Natural killer cell (primary cell): Measurements from ENCODE around the gene LY6G6F. TPM values are rescaled to one million over a fixed set of nuclear protein-coding genes. Genes with fewer than 3 reads are reported as not detected.

Experiments
- ATAC-seq, 3 donors: fragments of 150-1000 bp in 2 of 3; fragments of 200-7000 bp in 1 of 3; cut with Tn5 transposase; 1 replicate in 1 of 3; 2 replicates in 2 of 3; pipeline ENCODE4 v1.10.0; 2021; ENCODE audit warnings: mild to moderate bottlenecking in 2 of 3, moderate library complexity in 2 of 3
- DNase-seq, 2 donors: peaks; one replicate each; pipeline versions ENCODE4 v3.0.0 to v3.0.0-alpha.2; 2013 to 2021; ENCODE audit warnings: mixed read lengths in 1 of 2
- H3K27ac ChIP-seq: one replicate; pipeline ENCODE4 v1.5.1; 2013; ENCODE audit warnings: mild to moderate bottlenecking, low read length
- H3K27me3 ChIP-seq: one replicate; pipeline ENCODE4 v1.6.1; 2013; ENCODE audit warnings: low read length; ENCODE audit not compliant: control insufficient read depth, insufficient read depth
- H3K36me3 ChIP-seq: one replicate; pipeline ENCODE4 v1.6.1; 2013; ENCODE audit warnings: low read length; ENCODE audit not compliant: control insufficient read depth, insufficient read depth
- H3K4me1 ChIP-seq: one replicate; pipeline ENCODE4 v1.6.1; 2013; ENCODE audit warnings: low read length; ENCODE audit not compliant: control insufficient read depth, insufficient read depth
- H3K4me3 ChIP-seq: one replicate; pipeline ENCODE4 v1.5.1; 2013; ENCODE audit warnings: low read length
- H3K9me3 ChIP-seq: one replicate; pipeline ENCODE4 v1.6.1; 2013; ENCODE audit warnings: low read length; ENCODE audit not compliant: control insufficient read depth, insufficient read depth
- H3K27ac Mint-ChIP-seq, 2 donors: one replicate each; pipeline ENCODE4 v1.8.0; 2022; ENCODE audit warnings: mild to moderate bottlenecking in 2 of 2, mixed read lengths in 2 of 2, moderate library complexity in 1 of 2
- H3K27me3 Mint-ChIP-seq, 2 donors: one replicate each; pipeline ENCODE4 v1.8.0; 2022; ENCODE audit warnings: low read depth in 2 of 2, mixed read lengths in 2 of 2
- H3K36me3 Mint-ChIP-seq: one replicate; pipeline ENCODE4 v1.8.0; 2022; ENCODE audit warnings: mixed read lengths
- H3K4me1 Mint-ChIP-seq, 2 donors: one replicate each; pipeline ENCODE4 v1.8.0; 2022; ENCODE audit warnings: mixed read lengths in 2 of 2
- H3K4me3 Mint-ChIP-seq: one replicate; pipeline ENCODE4 v1.8.0; 2022; ENCODE audit warnings: mild to moderate bottlenecking, moderate library complexity, mixed read lengths
- H3K9me3 Mint-ChIP-seq, 2 donors: one replicate each; pipeline ENCODE4 v1.8.0; 2022; ENCODE audit warnings: mixed read lengths in 2 of 2
- CTCF ChIP-seq: fragments of 200-600 bp; IDR thresholded peaks from one replicate; pipeline ENCODE4 v1.8.0; 2022; ENCODE audit warnings: antibody characterized with exemption
- WGBS: methylation state at CpG from one replicate; pipeline ENCODE4 v1.1.7; 2013; ENCODE audit warnings: missing lambda C conversion rate; ENCODE audit not compliant: insufficient coverage; 5-methylcytosine and 5-hydroxymethylcytosine counted together
- intact Hi-C: fragments of 100-400 bp; cut with micrococcal nuclease; formaldehyde crosslinking; loops from one replicate; pipeline ENCODE4 v1.14.2; 2022
- total RNA-seq, 4 donors: library from RNA; stranded (reverse); fragments of 120-200 nt in 1 of 4; gene quantifications; one replicate each; pipeline versions ENCODE4 v1.2.3 to v1.2.4, GENCODE V29; 2013 to 2022

Gene LY6G6F
- total RNA-seq, 3 donors from 2014 or later (not counting 1 experiment from before 2014, with no cell fraction given): 0.97 to 3.2 (median 1.4) TPM

- intact Hi-C loops: loop anchor here (1.0 to 5.0 kb wide), 2 partner anchors 57 to 150 kb away; partner anchors contain the start of gene CLIC1
- peak; percentile 58 to 80 for DNase-seq
- ATAC-seq: peak; percentile 83 to 89 (median 86)
These were observed 26.2 kb upstream of the LY6G6F start, which contains the start of gene LY6G5C for GRCh38 chr6:31680226-31681134. TSS of gene LY6G5C (minus strand) at chr6:31681067. CDS start at chr6:31680373, 694 bp downstream.

GRCh38 chr6:31681135-31681671 lies 25.5 kb upstream of the LY6G6F start:
- H3K4me1 Mint-ChIP-seq: peaks cover 19 to 23% of the 10 kb centered on the region in 2 donors
- ATAC-seq (peak; percentile 41 to 59 (median 44)), DNase-seq (peak in 1 of 2 donors; percentile 68)
- Histone ChIP-seq H3K4me3 (peak overlapping the region; percentile 56), H3K9me3 (no peaks in the 10 kb centered on the region), H3K27me3 (no peaks in the 10 kb centered on the region), H3K27ac (peak overlapping the region; percentile 14), H3K36me3 (no peaks in the 10 kb centered on the region), H3K4me1 (peaks cover 30% of the 10 kb centered on the region)
- intact Hi-C loops: loop anchor here (5.0 kb wide), 1 partner anchor 56 kb away; the partner anchor contains the start of gene CLIC1
- H3K27ac Mint-ChIP-seq: peak overlapping the region; percentile 78 to 79
- WGBS: 1% methylated on average over 40 of the region's 40 CpGs
- peaks cover 0 to 3% of the 10 kb centered on the region in 2 donors for H3K27me3 Mint-ChIP-seq
- peak overlapping the region; percentile 93 for H3K4me3 Mint-ChIP-seq
- no peaks in the 10 kb centered on the region for H3K9me3 Mint-ChIP-seq
- no peaks in the 10 kb centered on the region for H3K36me3 Mint-ChIP-seq
- TF ChIP-seq CTCF: peak; percentile 14

More at GRCh38 chr6:31680226-31681134, 26.2 kb upstream of the LY6G6F start, which contains the start of gene LY6G5C:
- Histone ChIP-seq H3K36me3 (no peaks in the 10 kb centered on the region), H3K4me3 (peak within 1 kb of the TSS; percentile 56), H3K27ac (peak within 1 kb of the TSS; percentile 14), H3K27me3 (no peaks in the 10 kb centered on the region), H3K4me1 (peaks cover 30% of the 10 kb centered on the region), H3K9me3 (no peaks in the 10 kb centered on the region)
- WGBS: 11% methylated on average over 17 of the region's 17 CpGs
- Mint-ChIP-seq H3K9me3 (no peaks in the 10 kb centered on the region), H3K27me3 (peaks cover 0 to 3% of the 10 kb centered on the region in 2 donors), H3K4me1 (peaks cover 19 to 23% of the 10 kb centered on the region in 2 donors), H3K4me3 (peak within 1 kb of the TSS; percentile 93), H3K27ac (peak within 1 kb of the TSS; percentile 78 to 79), H3K36me3 (no peaks in the 10 kb centered on the region)
- TF ChIP-seq CTCF: peak; percentile 64

GRCh38 chr6:31683591-31683990 lies 23.1 kb upstream of the LY6G6F start:
- Mint-ChIP-seq H3K27ac (peak overlapping the region in 1 of 2 donors; percentile 52), H3K4me1 (peaks cover 19 to 22% of the 10 kb centered on the region in 2 donors), H3K36me3 (no peaks in the 10 kb centered on the region), H3K4me3 (no peak overlapping the region), H3K27me3 (no peaks in the 10 kb centered on the region), H3K9me3 (no peaks in the 10 kb centered on the region)
- no peak for TF ChIP-seq CTCF
- no peak overlapping the region for H3K4me3 ChIP-seq
- no peak for DNase-seq
- no peak overlapping the region for H3K27ac ChIP-seq
- intact Hi-C loops: loop anchor here (5.0 kb wide), 1 partner anchor 54 kb away; the partner anchor contains the start of gene CLIC1
- peaks cover 30% of the 10 kb centered on the region for H3K4me1 ChIP-seq
- WGBS: 96% methylated on average over 13 of the region's 13 CpGs
- H3K27me3 ChIP-seq: no peaks in the 10 kb centered on the region
- peaks cover 18% of the 10 kb centered on the region for H3K36me3 ChIP-seq
- H3K9me3 ChIP-seq: no peaks in the 10 kb centered on the region
- ATAC-seq: no peak
